Glomerular visceral epithelial cell (primary cell): Measurements from ENCODE around the gene ACKR4.
"Not testable (repeated sequence)": the region's sequence is repeated elsewhere in the genome, so short reads cannot be mapped to it uniquely, and the experiment has no call there.

Experiments used
- DNase-seq: peaks from one replicate; pipeline ENCODE4 v3.0.0-alpha.2; 2016; ENCODE audit errors: extremely low spot score

The ACKR4 gene

GRCh38 chr3:132596816-132597433 lies at the start of gene ACKR4:
TSS of gene ACKR4 (plus strand) at chr3:132597270. CDS start at chr3:132600398, 3,128 bp downstream.
- no peak for DNase-seq

DNA sequence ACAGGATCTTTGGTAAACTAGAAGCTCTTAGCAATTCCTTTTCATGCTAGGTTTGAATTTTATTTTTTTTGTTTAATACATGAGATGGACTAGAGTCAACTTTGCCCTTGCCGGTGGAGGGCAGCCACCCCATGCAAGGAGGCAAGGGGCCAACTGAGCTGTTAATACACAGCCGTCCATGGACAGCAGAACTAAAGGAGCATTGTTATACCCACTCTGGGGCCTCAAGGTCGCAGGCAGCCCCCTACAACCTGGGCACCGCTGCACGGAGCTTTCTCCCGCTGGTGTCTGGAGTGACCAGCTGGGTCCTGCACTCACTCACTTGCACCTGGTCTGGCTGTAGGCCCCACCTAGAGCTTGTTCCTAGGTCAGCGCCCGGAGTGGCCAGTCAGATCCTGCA lies 47.9 kb upstream of the ACKR4 start:
- no peak for DNase-seq

- peak; percentile 49 for DNase-seq
Observed at GRCh38 chr3:132549890-132550578, 47.0 kb upstream of the ACKR4 start.

- no peak for DNase-seq
Observed at GRCh38 chr3:132550579-132551305, 46.3 kb upstream of the ACKR4 start.

GRCh38 chr3:132553826-132554225 lies 43.2 kb upstream of the ACKR4 start:
- DNase-seq = no peak

GRCh38 chr3:132554437-132554836 lies 42.6 kb upstream of the ACKR4 start:
- DNase-seq = no peak

DNA sequence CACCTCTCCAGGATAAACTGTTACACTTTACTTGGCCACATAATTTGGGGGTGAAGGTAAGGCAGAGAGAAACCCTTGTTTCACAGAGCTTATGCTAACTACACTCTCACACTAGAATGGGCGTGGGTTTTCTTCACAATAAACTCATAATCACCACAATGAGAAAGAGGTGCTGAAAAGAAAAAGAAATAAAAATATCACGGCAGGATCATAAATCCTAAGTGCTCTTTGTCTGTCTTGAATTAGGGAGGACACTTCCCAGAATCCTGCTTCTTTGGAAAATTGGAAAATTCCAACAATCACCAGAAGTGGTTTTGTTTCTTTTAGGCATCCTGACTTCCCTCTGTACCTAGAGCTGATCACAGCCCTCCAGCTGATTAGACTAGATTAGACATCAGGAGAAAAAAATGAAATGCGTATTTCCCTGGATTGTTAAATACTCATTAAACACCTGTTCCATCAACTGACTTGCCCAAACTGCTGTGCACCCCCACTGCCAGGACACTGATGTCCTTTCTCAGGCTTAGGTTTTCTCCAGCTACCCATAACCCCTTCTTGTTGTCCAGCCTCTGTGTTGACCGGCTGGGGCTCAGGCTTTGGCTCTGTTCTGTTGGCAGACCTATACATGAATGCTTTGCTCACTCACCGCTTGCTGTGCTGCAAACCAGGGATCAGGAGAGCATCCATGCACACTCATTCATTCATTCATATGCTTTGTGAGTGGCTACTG lies 41.6 kb upstream of the ACKR4 start:
- no peak for DNase-seq

- not testable (repeated sequence) for DNase-seq
Observed at GRCh38 chr3:132556036-132556386, 41.1 kb upstream of the ACKR4 start.

DNA sequence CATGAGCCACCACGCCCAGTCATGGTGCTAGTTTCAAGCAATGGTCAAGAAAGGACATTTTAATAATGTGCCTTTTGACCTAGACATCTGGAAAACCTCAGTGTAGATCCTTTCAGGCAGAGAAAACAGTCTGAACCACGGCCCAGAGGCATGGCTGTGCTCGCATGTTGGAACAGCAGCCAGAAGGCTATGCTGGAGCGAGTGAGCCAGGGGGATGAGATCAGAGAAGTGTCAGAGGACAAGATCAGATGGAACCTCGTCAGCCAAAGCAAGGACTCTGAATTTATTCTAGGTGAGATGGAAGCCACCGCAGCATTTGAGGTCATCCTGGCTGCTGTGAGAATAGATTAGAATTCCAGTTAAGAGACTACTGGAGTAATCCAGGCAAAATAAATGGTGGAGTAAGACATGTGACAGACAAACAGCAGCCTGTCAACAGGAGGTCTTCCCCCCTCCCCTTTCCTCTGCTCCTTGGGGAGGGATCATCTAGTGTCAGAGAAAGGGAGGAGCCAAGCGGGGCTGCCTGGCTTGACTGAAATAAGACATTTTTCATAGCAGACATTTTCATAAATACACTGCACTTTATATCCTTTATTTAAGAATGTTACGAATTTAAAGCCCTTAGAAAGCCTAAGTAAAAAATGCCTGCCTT lies 40.4 kb upstream of the ACKR4 start:
- no peak for DNase-seq

DNA sequence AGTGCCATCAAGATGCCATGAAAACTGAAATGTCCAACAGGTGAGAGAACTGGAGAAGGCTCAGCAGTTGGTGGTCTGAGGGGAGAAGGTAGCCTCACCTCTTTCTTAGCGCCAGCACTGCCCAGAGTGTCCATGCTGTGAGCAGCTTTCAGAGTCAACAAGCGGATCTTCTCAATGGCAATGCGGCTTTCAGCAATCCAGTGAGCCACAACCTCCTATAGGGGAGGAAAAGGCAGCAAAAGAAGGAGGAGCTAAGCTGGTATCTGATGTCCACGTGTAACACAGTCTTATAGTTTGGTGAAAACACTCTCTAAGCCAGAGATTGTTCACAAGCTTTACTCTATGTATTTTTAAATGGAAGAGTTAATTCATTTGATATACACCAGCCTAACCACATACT lies 36.1 kb upstream of the ACKR4 start:
- no peak for DNase-seq

DNA sequence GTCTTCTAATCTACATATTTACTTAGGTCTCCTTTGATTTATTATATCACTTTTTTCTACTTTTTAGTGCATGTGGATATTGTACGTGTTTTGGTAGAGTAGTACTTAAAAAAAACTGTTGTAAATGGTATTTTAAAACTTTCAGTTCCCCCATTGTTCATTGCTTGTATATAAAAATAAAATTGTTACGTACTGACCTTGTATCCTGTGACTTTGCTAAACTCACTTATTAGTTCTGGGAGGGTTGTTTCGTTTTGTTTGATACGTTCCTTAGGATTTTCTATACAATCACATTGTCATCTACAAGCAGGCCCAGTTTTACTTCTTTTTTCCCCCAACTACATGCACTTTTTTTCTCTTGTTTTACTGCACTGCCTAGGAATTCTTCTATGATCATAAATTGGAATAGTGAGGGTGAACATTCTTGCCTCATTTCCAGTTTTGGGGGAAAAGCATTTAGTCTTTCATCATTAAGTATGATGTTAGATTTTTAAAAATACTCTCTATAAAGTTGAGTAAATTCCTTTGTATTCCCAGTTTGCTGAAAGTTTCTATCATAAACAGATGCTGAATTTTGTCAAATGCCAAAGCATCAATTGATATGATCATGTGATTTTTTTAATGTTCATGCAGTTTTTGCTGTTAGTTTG lies 33.5 kb upstream of the ACKR4 start:
- DNase-seq = no peak

- DNase-seq = no peak
Observed at GRCh38 chr3:132564070-132564465, 33.0 kb upstream of the ACKR4 start.

GRCh38 chr3:132568422-132568821 lies 28.6 kb upstream of the ACKR4 start:
- DNase-seq = no peak

DNA sequence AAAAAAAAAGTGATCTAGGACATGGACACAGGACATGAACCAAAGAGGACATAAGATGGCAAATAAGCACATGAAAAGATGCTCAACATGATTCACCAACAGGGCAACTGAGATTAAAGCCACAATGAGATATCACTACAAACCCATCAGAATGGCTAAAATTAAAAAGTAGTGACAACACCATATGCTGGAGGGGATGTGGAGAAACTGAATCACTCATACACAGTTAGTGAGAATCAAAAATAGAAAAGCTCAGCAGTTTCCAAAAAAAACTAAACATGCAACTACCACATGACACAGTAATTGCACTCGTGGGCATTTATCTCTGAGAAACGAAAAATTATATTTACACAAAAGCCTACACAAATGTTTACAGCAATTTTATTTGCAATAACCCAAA lies 27.9 kb upstream of the ACKR4 start:
- DNase-seq = no peak

DNA sequence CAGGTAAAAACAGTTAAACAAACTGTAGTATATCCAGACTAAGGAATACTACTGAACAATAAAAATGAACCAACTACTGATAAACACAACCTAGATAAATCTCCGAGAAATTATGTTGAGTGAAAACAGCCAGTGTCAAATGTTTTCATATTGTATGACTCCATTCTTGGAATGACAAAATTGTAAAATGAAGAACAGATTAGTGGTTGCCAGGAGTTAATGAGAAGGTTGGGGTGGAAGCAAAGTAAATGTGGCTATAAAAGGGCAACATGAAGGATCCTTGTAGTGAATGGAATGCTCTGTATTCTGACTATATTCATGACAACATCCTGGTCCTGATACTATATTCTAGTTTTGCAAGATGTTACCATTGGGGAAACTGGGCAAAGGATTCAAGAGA lies 27.5 kb upstream of the ACKR4 start:
- no peak for DNase-seq

GRCh38 chr3:132570016-132570415 lies 27.1 kb upstream of the ACKR4 start:
- DNase-seq = no peak

GRCh38 chr3:132573797-132574211 lies 23.3 kb upstream of the ACKR4 start:
- DNase-seq = no peak

DNA sequence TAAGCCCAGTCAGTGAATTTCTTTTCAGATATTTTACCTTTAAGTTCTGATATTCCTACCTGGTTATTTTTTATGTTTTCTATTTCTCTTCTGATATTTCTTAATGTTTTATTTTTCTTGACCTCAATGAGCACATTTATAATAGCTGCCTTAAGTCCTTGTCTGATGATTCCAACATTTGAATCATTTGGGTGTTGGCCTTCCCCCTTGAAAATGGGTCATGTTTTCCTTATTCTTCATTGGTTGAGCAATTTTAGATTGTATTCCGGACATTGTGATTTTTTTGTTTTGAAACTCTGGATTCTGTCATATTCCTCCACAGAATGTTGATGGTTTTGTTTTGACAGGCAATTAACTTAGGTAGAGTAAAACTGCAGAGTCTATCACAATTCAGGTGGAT lies 9.7 kb upstream of the ACKR4 start:
- no peak for DNase-seq

GRCh38 chr3:132592216-132592615 lies 4.9 kb upstream of the ACKR4 start:
- no peak for DNase-seq

DNA sequence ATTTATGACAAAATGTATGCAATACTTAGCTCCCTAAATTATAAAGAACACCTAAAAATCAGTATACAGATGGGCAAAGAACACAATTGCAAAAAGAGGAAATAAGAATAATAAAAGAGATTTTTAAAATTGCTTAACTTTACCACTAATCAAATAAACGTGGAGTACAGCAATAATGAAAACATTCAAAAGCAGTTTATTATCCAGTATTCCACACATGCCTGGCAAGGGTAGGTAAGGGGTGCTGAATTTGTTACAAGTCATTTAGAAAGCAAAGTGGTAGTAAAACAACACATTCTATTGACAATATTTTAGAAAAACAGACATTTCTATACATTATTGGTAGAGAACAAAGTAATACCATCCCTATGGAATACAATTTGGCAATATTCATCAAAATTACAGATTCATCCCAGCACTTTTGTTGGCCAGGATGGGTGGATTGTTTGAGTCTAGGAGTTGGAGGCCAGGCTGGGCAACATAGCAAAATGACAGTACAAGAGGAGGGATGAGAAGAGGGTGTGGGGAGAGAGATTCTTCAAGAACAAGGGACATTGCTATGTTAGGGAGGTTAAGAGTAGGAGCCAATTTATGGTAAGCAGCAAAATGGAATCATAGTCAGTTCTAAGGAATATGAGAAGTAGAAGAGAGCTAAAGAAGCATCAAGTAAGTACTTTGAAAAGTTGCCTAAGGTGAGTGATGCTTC lies 3.7 kb upstream of the ACKR4 start:
- DNase-seq = peak; percentile 0

DNA sequence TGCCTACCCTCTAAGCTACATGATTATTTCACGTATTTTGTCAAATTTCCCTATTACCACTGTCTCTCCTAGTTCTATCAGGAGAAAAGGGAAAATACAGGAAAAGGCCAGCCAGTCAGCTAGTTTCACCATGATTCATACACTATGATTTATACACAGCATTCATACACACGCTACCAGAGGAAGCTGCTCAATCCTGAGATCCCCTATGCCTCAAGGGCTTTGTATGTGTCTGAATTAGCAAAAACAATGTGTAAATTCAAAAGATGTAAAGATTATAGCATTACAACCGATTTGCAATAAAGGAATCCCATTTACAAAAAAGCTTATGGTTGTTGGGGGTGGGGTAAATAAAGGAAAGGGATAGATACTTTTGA lies 3.1 kb upstream of the ACKR4 start:
- peak; percentile 29 for DNase-seq
